ENCODE data around the gene FAM107B. TPM values are rescaled to one million over a fixed set of nuclear protein-coding genes. Genes with fewer than 3 reads are reported as not detected.

The FAM107B gene
- total RNA-seq, 1 donor from 2014 or later = 82.2 TPM

GRCh38 chr10:14653271-14654161, 121.2 kb downstream of the FAM107B start:
- Mint-ChIP-seq H3K27me3 (no peaks in the 10 kb centered on the region), H3K36me3 (ENCODE audit: insufficient read depth) (no peaks in the 10 kb centered on the region), H3K4me1 (ENCODE audit: low read depth) (peaks cover 39% of the 10 kb centered on the region), H3K4me3 (ENCODE audit: low read depth) (peak overlapping the region; percentile 14), H3K9me3 (ENCODE audit: low read depth) (no peaks in the 10 kb centered on the region), H3K27ac (peak overlapping the region; percentile 86)
- no peak for DNase-seq (ENCODE audit: low spot score, unreplicated experiment)
- TF ChIP-seq, protein P1, sequence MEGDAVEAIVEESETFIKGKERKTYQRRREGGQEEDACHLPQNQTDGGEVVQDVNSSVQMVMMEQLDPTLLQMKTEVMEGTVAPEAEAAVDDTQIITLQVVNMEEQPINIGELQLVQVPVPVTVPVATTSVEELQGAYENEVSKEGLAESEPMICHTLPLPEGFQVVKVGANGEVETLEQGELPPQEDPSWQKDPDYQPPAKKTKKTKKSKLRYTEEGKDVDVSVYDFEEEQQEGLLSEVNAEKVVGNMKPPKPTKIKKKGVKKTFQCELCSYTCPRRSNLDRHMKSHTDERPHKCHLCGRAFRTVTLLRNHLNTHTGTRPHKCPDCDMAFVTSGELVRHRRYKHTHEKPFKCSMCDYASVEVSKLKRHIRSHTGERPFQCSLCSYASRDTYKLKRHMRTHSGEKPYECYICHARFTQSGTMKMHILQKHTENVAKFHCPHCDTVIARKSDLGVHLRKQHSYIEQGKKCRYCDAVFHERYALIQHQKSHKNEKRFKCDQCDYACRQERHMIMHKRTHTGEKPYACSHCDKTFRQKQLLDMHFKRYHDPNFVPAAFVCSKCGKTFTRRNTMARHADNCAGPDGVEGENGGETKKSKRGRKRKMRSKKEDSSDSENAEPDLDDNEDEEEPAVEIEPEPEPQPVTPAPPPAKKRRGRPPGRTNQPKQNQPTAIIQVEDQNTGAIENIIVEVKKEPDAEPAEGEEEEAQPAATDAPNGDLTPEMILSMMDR (IDR thresholded peaks at IDR 0.05; ENCODE audit: unreplicated experiment) = no peak

GRCh38 chr10:14652816-14653215, 121.9 kb downstream of the FAM107B start:
- no peak overlapping the region for H3K4me3 Mint-ChIP-seq (ENCODE audit: low read depth)
- H3K9me3 Mint-ChIP-seq (ENCODE audit: low read depth) = no peaks in the 10 kb centered on the region
- no peak overlapping the region for H3K27ac Mint-ChIP-seq
- no peaks in the 10 kb centered on the region for H3K27me3 Mint-ChIP-seq
- peaks cover 46% of the 10 kb centered on the region for H3K4me1 Mint-ChIP-seq (ENCODE audit: low read depth)
- no peaks in the 10 kb centered on the region for H3K36me3 Mint-ChIP-seq (ENCODE audit: insufficient read depth)
- TF ChIP-seq, protein P1 (IDR thresholded peaks at IDR 0.05; ENCODE audit: unreplicated experiment) = no peak
- DNase-seq (ENCODE audit: low spot score, unreplicated experiment) = no peak

GRCh38 chr10:14652067-14652466, 122.6 kb downstream of the FAM107B start:
- no peaks in the 10 kb centered on the region for H3K27me3 Mint-ChIP-seq
- TF ChIP-seq, protein P1 (IDR thresholded peaks at IDR 0.05; ENCODE audit: unreplicated experiment) = no peak
- no peak for DNase-seq (ENCODE audit: low spot score, unreplicated experiment)
- no peaks in the 10 kb centered on the region for H3K36me3 Mint-ChIP-seq (ENCODE audit: insufficient read depth)
- no peak overlapping the region for H3K4me3 Mint-ChIP-seq (ENCODE audit: low read depth)
- no peaks in the 10 kb centered on the region for H3K9me3 Mint-ChIP-seq (ENCODE audit: low read depth)
- no peak overlapping the region for H3K27ac Mint-ChIP-seq
- peaks cover 48% of the 10 kb centered on the region for H3K4me1 Mint-ChIP-seq (ENCODE audit: low read depth)

GRCh38 chr10:14649739-14650138, 125.0 kb downstream of the FAM107B start:
- H3K4me1 Mint-ChIP-seq (ENCODE audit: low read depth) = peaks cover 42% of the 10 kb centered on the region
- H3K27ac Mint-ChIP-seq = no peak overlapping the region
- no peak for DNase-seq (ENCODE audit: low spot score, unreplicated experiment)
- no peaks in the 10 kb centered on the region for H3K9me3 Mint-ChIP-seq (ENCODE audit: low read depth)
- TF ChIP-seq, protein P1 (IDR thresholded peaks at IDR 0.05; ENCODE audit: unreplicated experiment) = no peak
- no peaks in the 10 kb centered on the region for H3K27me3 Mint-ChIP-seq
- no peaks in the 10 kb centered on the region for H3K36me3 Mint-ChIP-seq (ENCODE audit: insufficient read depth)
- no peak overlapping the region for H3K4me3 Mint-ChIP-seq (ENCODE audit: low read depth)

- no peaks in the 10 kb centered on the region for H3K9me3 Mint-ChIP-seq (ENCODE audit: low read depth)
- H3K4me3 Mint-ChIP-seq (ENCODE audit: low read depth) = no peak overlapping the region
- H3K27ac Mint-ChIP-seq = no peak overlapping the region
- TF ChIP-seq, protein P1 (IDR thresholded peaks at IDR 0.05; ENCODE audit: unreplicated experiment) = no peak
- H3K4me1 Mint-ChIP-seq (ENCODE audit: low read depth) = peaks cover 34% of the 10 kb centered on the region
- no peaks in the 10 kb centered on the region for H3K27me3 Mint-ChIP-seq
- DNase-seq (ENCODE audit: low spot score, unreplicated experiment) = no peak
- H3K36me3 Mint-ChIP-seq (ENCODE audit: insufficient read depth) = no peaks in the 10 kb centered on the region
Measured at GRCh38 chr10:14648946-14649345, 125.8 kb downstream of the FAM107B start.
